MM.1S (cell line): ENCODE results near the gene PPARD.

Source experiments
- DNase-seq: peaks from one replicate; pipeline ENCODE4 v3.0.0-alpha.2; 2015
- H2AFZ ChIP-seq: fragments of 300-600 bp; sonication (generic); 2 replicates; pipeline ENCODE4 v1.6.0; 2016; ENCODE audit warnings: antibody characterized with exemption, low read length
- H3F3A ChIP-seq: fragments of 300-600 bp; sonication (generic); 2 replicates; pipeline ENCODE4 v1.6.1; 2016; ENCODE audit warnings: mild to moderate bottlenecking, antibody characterized with exemption, low read length, moderate library complexity, mixed read lengths; ENCODE audit not compliant: insufficient read depth
- H3K27ac ChIP-seq: fragments of 300-600 bp; sonication (generic); 2 replicates; pipeline ENCODE4 v1.5.1; 2016; ENCODE audit warnings: mild to moderate bottlenecking, low read length
- H3K27me3 ChIP-seq: fragments of 300-600 bp; sonication (generic); replicated peaks from 2 replicates; pipeline ENCODE4 v1.6.0; 2016; ENCODE audit warnings: low read length; ENCODE audit not compliant: insufficient read depth
- H3K36me3 ChIP-seq: fragments of 300-600 bp; sonication (generic); replicated peaks from 2 replicates; pipeline ENCODE4 v1.6.1; 2016; ENCODE audit warnings: mild to moderate bottlenecking, low read length, mixed read lengths; ENCODE audit not compliant: insufficient read depth
- H3K4me1 ChIP-seq: fragments of 300-600 bp; sonication (generic); 2 replicates; pipeline ENCODE4 v1.6.1; 2016; ENCODE audit warnings: low read length, mixed read lengths
- H3K4me2 ChIP-seq: fragments of 300-600 bp; sonication (generic); 2 replicates; pipeline ENCODE4 v1.6.0; 2016; ENCODE audit warnings: low read depth, low read length
- H3K4me3 ChIP-seq: fragments of 300-600 bp; sonication (generic); 2 replicates; pipeline ENCODE4 v1.5.1; 2016; ENCODE audit warnings: low read length, mixed read lengths
- H3K79me2 ChIP-seq: fragments of 300-600 bp; sonication (generic); 2 replicates; pipeline ENCODE4 v1.6.1; 2016; ENCODE audit warnings: mixed run types, low read length, mixed read lengths
- H3K9ac ChIP-seq: fragments of 300-600 bp; sonication (generic); 2 replicates; pipeline ENCODE4 v1.6.1; 2016; ENCODE audit warnings: low read length, mixed read lengths
- H3K9me2 ChIP-seq: fragments of 300-600 bp; sonication (generic); replicated peaks from 2 replicates; pipeline ENCODE4 v1.6.1; 2016; ENCODE audit warnings: mild to moderate bottlenecking, low read length, mixed read lengths; ENCODE audit not compliant: insufficient read depth
- H3K9me3 ChIP-seq: fragments of 300-600 bp; sonication (generic); replicated peaks from 2 replicates; pipeline ENCODE4 v1.6.1; 2016; ENCODE audit warnings: mild to moderate bottlenecking, low read length, mixed read lengths; ENCODE audit not compliant: insufficient read depth
- H4K20me1 ChIP-seq: fragments of 300-600 bp; sonication (generic); 2 replicates; pipeline ENCODE4 v1.6.1; 2016; ENCODE audit warnings: mild to moderate bottlenecking, low read length, moderate library complexity, mixed read lengths; ENCODE audit not compliant: insufficient read depth
- EZH2 ChIP-seq: fragments of 300-600 bp; sonication (generic); optimal IDR thresholded peaks from 2 replicates; pipeline ENCODE3; 2017; ENCODE audit warnings: low read depth, mild to moderate bottlenecking, antibody characterized with exemption, low read length, mixed read lengths
- EZH2phosphoT487 ChIP-seq: fragments of 300-600 bp; sonication (generic); IDR thresholded peaks from 2 replicates; pipeline ENCODE4 v1.6.1; 2018; ENCODE audit warnings: antibody characterized with exemption, low read length
- TF ChIP-seq, protein P1 (sequence below): fragments of 300-600 bp; sonication (generic); IDR thresholded peaks from 2 replicates; pipeline ENCODE4 v1.5.1; 2016; ENCODE audit warnings: antibody characterized with exemption, low read length, mixed read lengths

Gene PPARD

DNA sequence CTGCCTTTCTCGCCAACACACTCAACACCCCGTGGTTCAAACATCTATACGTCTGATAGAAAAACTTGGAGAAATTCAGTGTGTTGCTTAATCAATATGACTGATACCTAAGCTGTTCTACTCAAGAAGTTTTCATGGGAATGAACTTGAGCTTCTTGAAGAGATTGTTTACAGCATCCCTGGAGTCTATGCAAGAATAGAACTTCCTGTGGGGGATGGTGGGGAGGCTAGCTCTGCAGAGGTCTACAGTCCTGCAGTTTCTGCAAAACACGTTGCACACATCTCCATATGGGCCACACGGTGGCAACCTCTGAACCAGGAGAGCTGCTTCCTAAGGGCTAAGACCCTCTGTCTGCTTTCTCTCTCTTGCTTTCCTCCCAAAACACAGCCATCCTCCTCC lies 77.1 kb downstream of the PPARD start:
- no peak for DNase-seq
- no peaks in the 10 kb centered on the region for H3K27me3 ChIP-seq
- H3K9me3 ChIP-seq: no peaks in the 10 kb centered on the region
- H3K4me1 ChIP-seq: no peaks in the 10 kb centered on the region
- H3K79me2 ChIP-seq: no peaks in the 10 kb centered on the region
- no peak overlapping the region for H3K27ac ChIP-seq
- H3K4me3 ChIP-seq: no peak overlapping the region
- H3F3A ChIP-seq: no peaks in the 10 kb centered on the region
- H3K9ac ChIP-seq: no peak overlapping the region
- no peaks in the 10 kb centered on the region for H3K9me2 ChIP-seq
- H3K4me2 ChIP-seq: no peak overlapping the region
- no peak overlapping the region for H2AFZ ChIP-seq
- no peaks in the 10 kb centered on the region for H4K20me1 ChIP-seq
- TF ChIP-seq, protein P1, sequence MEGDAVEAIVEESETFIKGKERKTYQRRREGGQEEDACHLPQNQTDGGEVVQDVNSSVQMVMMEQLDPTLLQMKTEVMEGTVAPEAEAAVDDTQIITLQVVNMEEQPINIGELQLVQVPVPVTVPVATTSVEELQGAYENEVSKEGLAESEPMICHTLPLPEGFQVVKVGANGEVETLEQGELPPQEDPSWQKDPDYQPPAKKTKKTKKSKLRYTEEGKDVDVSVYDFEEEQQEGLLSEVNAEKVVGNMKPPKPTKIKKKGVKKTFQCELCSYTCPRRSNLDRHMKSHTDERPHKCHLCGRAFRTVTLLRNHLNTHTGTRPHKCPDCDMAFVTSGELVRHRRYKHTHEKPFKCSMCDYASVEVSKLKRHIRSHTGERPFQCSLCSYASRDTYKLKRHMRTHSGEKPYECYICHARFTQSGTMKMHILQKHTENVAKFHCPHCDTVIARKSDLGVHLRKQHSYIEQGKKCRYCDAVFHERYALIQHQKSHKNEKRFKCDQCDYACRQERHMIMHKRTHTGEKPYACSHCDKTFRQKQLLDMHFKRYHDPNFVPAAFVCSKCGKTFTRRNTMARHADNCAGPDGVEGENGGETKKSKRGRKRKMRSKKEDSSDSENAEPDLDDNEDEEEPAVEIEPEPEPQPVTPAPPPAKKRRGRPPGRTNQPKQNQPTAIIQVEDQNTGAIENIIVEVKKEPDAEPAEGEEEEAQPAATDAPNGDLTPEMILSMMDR: no peak
- TF ChIP-seq EZH2: no peak
- no peak for TF ChIP-seq EZH2phosphoT487
- no peaks in the 10 kb centered on the region for H3K36me3 ChIP-seq

DNA sequence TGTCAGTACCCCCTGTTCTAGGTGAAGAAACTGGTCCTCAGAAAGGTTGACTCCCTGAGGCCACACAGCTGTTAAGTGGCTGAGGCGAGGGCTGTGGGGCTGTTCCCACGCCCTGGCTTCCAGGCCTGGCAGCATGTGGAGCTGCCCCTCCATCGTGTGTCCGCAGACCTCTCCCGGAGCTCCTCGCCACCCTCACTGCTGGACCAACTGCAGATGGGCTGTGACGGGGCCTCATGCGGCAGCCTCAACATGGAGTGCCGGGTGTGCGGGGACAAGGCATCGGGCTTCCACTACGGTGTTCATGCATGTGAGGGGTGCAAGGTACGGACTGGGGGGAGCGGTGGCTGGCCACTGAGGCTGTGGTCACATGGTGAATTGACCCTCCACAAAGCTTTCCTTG lies 77.6 kb downstream of the PPARD start:
- Histone ChIP-seq H3K36me3 (no peaks in the 10 kb centered on the region), H3K4me2 (no peak overlapping the region), H3K9me2 (no peaks in the 10 kb centered on the region), H3F3A (no peaks in the 10 kb centered on the region), H3K27me3 (no peaks in the 10 kb centered on the region), H3K9me3 (no peaks in the 10 kb centered on the region), H3K79me2 (no peaks in the 10 kb centered on the region), H3K27ac (no peak overlapping the region), H2AFZ (no peak overlapping the region), H4K20me1 (no peaks in the 10 kb centered on the region), H3K9ac (no peak overlapping the region), H3K4me1 (no peaks in the 10 kb centered on the region), H3K4me3 (no peak overlapping the region)
- no peak for DNase-seq
- TF ChIP-seq EZH2phosphoT487: no peak
- TF ChIP-seq EZH2: no peak
- TF ChIP-seq, protein P1: no peak

DNA sequence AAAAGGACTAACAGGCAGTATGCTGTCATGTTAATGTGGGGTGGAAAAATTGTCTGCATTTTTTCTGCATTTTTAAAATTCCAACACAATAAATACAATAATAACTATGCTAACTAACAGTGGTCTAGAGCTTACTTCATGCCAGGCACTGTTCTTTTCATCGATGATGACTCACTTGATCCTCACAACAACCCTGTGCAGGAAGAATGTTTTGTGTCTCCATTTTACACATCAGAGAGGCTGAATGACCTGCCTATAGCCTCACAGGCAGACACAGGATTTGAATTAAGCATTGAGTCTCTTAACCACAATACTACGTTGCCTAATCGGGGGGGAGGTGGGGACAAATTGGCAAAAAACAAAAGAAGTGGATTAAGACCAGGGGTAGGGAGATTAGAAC lies 82.9 kb downstream of the PPARD start:
- Histone ChIP-seq H3K27ac (no peak overlapping the region), H3K9me2 (no peaks in the 10 kb centered on the region), H3K4me1 (no peaks in the 10 kb centered on the region), H3K79me2 (no peaks in the 10 kb centered on the region), H3K9me3 (no peaks in the 10 kb centered on the region), H4K20me1 (no peaks in the 10 kb centered on the region), H3K27me3 (no peaks in the 10 kb centered on the region), H3K4me3 (no peak overlapping the region), H3K9ac (no peak overlapping the region), H2AFZ (no peak overlapping the region), H3F3A (no peaks in the 10 kb centered on the region), H3K36me3 (no peaks in the 10 kb centered on the region), H3K4me2 (no peak overlapping the region)
- TF ChIP-seq EZH2 (no peak), EZH2phosphoT487 (no peak)
- TF ChIP-seq, protein P1: no peak
- DNase-seq: no peak

DNA sequence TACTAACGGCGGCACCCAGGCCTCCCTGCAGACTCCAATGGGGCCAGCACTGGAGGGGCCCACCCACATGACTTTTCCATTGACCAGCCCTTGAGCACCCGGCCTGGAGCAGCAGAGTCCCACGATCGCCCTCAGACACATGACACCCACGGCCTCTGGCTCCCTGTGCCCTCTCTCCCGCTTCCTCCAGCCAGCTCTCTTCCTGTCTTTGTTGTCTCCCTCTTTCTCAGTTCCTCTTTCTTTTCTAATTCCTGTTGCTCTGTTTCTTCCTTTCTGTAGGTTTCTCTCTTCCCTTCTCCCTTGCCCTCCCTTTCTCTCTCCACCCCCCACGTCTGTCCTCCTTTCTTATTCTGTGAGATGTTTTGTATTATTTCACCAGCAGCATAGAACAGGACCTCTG lies 83.7 kb downstream of the PPARD start:
- H2AFZ ChIP-seq: no peak overlapping the region
- no peak overlapping the region for H3K4me3 ChIP-seq
- H3K79me2 ChIP-seq: no peaks in the 10 kb centered on the region
- no peak overlapping the region for H3K4me2 ChIP-seq
- H3K9ac ChIP-seq: no peak overlapping the region
- H3K27me3 ChIP-seq: no peaks in the 10 kb centered on the region
- H3K9me2 ChIP-seq: no peaks in the 10 kb centered on the region
- DNase-seq: no peak
- H3K27ac ChIP-seq: no peak overlapping the region
- H3K36me3 ChIP-seq: no peaks in the 10 kb centered on the region
- H4K20me1 ChIP-seq: no peaks in the 10 kb centered on the region
- H3K4me1 ChIP-seq: no peaks in the 10 kb centered on the region
- no peaks in the 10 kb centered on the region for H3F3A ChIP-seq
- no peaks in the 10 kb centered on the region for H3K9me3 ChIP-seq
- TF ChIP-seq, protein P1: no peak
- no peak for TF ChIP-seq EZH2
- no peak for TF ChIP-seq EZH2phosphoT487
